Inferior parietal cortex (tissue), 1 donor: Measurements from ENCODE around the gene GJB2.
"Not testable (repeated sequence)": the region's sequence is repeated elsewhere in the genome, so short reads cannot be mapped to it uniquely, and the experiment has no call there.

Experiments
- DNase-seq: peaks from one replicate; pipeline ENCODE4 v3.0.0-alpha.2; 2016; ENCODE audit errors: extremely low spot score

GJB2 gene

DNA sequence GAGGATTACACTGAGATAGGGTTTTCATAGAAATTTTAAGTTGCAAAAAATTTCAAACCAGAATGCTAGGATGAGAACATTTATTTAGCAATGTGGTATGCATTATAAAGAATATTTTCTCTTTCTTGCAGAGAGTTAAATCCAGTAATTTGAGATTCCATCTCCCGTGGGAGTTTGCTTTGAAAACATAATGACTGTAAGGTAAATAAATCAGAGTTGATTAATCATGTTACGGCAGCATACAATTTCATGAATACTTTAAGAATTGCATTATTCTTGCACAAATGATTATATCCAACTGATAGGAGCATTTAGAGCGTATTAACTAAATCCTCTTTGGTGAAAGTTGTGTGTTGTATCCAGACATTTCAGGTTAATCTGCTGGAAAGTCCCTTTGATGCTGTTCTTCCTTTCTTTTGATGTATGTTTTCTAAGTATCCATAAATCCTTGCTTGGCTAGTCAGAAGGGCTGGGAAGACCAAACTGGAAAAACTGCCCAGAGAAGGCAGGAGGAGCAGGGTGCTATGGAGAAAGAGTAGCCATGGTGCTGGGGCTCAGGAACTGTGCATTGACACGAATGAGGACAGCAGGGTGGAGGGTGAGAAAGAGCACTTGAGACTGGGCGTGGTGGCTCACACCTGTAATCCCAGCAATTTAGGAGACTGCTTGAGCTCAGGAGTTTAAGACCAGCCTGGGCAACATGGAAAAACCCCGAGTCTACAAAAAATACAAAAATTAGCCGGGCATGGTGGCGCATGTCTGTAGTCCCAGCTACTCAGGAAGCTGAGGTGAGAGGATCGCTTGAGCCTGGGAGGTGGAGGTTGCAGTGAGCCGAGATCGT lies 27.1 kb downstream of the GJB2 start:
- no peak for DNase-seq

DNA sequence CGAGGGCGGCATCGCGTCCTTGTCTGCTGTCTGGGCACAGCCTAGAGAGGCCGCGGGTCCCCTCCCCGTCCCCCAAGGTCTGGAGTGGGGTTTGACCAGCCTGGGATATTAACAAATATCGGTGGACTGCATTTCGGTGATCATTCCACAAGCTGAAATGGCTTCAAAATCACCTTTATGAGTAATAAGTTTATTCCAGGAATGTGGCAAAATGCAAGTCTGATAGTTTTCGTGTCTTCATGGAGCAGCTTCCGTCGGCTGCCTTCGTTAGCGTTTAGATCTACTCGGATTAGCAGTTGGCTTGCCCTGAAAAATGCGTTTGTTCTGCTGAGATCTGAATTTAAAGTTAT lies 30.8 kb downstream of the GJB2 start:
- DNase-seq, result no peak

DNA sequence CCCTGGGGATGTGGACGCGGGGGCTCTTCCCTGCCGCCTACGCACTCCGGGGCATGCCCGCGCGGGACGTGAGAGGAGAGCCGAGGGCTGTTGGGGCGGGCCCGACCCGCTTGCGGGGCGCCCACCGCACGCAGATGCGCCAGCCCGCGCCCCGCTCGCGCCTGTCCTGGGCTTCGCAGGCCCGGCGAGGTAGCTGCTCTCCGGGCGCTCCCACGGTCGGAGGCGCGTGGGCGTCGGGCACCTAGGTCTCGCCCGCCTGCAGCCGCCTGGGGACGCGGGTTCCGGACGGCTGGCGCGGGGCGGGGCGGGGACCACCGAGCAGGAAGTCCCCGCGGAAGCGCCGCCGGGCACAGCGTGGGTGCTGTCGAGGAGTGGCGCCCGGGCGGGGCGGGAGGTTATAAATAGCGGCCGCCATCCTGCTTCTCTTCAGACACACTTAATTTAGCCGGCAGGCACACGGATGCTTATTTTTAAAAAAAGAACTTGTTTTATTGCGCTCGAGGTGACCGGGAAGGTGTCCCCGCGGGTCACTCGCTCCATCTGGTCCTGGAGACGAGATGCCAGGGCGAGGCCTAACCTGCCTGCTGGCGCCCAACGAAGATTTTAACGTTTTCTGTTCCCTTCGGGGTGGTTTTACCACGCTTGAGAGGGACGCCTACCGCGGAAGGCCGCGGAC lies 31.3 kb downstream of the GJB2 start:
- no peak for DNase-seq

DNA sequence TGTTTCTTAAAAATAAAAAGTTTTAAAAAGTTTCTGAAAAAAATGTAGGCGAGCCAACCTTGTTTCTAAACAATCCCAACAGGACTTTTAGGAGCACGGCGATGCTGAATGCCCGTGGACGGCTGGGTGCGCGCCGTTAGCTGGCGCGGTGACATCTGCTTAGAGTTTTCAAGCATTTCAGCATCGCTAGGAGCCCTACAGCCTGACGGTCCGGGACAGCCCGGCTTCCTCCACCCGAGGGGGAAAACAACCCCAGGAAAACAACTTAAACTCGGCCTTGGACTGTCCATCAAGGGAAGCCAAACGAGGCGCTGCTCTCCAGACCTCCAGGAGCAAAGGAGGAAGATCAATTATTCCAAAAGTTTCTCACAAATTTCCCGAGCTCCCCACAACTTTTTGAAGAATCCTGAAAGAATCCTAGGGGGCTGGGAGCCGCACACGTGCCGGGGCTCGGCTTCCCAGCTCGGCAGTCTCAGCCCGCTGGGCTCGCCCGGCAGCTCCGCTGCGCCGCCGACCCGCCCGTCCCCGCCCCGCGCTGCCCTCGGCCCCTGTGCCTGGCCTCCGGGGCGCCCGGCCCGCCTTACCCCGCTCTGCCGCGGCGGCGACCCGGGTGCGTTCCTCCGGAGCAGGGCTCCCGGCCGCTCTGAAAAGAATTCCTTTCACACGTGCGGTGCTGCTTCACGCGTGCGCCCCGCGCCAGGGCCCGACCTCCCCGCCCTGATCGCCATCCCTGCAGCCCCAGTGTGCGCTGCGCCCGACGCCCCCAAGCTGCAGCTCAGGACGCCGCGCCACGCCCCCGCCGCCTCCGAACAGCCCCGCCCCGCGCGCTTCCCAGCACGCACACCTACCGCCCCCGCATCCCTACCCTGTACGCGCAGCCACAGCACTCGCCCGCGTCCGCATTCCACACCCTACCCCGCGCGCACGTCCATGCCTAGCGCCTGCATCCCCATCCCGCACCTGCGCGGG lies 32.1 kb downstream of the GJB2 start, which contains the start of gene GJA3:
TSS of gene GJA3 (minus strand) at position 747 of the 969 bp plus-strand sequence. CDS start 17,764 bp downstream, outside the sequence.
- no peak for DNase-seq

DNA sequence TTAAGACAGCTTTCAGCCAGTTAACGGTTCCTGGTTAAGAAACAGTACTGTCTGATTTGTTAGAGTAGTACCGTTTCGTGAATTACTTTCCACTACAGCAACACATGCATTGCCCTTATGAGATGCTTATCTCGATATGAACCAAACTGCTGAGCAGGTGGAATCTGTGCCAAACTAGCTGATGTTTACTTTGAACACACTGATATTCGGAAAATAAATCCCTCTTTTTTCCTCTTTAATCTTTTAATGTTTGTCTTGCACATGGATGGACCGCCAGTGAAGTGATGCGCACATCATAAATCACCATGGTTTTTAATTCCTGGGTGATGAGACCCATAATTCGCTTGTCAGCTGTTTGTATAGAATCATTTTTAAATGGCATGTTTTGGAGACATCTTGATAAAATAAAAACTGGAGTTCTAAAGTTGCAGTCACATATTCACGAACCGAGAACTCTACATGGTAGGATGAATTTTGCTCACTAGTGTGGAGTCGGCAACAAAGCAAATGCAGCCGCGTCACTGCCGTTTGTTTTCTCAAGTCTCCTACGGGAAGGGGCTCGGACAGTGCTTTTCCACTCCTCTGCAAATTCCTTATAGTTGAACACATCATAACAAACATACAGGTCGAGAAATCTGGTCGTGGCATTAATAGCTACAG lies 33.0 kb downstream of the GJB2 start:
- DNase-seq, result no peak

DNA sequence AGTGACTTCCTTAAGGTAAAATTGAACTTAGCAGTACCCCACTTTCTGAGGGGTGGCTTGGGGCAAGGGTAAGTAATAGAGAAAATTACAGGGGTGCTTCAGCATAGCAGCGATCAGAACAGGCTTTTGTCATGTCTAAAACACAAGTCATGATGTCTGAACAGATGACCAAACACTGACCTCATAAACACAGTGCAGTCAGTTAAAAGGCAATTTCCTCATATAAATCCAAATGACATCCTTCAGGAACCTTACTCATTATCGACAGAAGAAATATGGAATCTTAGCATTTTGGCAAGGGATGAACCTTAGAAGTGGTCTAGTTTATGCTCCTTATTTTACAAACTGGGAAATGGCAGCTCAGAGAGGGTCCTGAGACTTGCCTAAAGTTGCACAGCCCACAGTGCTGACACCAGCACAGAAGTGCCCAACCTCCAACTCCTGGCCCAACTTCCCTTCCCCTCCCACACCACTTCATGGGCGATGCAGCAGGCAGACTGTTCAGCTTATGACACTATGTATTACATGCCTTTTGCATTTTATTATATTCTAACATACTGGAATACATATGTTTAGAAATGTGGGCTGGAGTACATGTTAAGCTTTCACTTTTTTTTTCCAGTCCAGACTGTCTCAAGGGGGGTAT lies 35.5 kb downstream of the GJB2 start:
- DNase-seq, result no peak

DNA sequence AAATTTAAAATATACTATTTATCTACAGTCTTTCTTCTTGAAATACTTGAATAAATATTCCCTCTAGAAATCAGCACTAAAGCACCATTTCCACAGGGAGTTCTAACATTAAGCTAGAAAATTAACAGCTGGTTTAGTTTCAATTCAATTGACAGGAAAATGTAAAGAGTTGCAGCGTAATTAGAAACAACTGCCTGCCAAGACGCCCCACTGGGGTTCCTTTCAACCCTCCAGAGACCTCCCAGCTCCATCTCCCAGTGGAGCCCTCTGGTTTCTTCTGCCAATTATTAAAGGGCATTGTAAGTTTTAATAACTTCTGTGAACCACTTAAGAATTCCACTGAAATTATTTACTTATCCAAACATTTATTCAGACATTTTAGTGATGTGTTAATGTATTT lies 36.0 kb downstream of the GJB2 start:
- DNase-seq, result no peak

DNA sequence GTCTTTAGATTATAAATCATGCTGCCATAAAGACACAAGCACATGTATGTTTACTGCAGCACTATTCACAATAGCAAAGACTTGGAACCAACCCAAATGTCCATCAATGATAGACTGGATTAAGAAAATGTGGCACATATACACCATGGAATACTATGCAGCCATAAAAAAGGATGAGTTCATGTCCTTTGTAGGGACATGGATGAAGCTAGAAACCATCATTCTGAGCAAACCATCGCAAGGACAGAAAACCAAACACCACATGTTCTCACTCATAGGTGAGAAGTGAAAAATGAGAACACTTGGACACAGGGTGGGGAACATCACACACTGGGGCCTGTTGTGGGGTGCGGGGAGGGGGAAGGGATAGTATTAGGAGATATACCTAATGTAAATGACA lies 39.4 kb downstream of the GJB2 start:
- DNase-seq, result not testable (repeated sequence)

DNA sequence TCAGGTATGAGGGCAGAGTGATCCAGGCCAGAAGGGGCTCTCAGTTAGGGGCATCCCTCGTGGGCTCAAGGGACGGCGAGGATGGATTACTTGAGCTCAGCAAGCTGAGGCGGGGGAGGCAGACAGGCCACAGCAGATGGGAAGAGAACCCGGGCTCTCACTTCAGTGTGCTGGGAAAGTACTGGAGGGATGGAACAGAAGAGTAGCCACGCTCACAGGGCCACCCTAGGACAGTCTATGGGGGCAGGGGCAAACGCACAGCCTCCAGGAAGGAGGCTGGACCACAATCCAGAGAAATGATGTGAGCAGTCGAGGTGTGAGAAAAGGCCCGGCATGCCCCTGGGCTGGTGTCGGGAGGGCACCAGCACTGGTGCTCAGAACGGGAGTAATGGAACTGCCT lies 41.1 kb downstream of the GJB2 start:
- no peak for DNase-seq

DNA sequence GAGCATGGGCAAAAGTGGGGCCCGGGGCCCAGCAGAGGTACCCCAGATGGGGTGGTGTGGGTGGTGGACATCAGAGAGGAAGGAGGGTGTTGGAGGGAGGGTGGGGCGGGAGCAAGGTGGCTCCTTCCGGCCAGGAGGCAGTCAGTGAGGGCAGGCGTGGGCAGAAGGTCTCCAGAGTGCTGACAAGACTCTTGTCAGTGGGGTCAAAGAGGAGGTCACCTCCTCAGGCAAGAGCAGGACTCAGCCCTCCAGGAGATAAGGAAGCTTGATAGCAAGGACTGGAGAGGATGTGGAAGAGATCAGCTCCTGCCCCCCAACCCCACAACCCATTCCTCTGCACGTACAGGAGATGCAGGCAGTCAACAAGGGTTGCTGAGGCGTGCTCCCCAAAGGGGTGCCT lies 41.7 kb downstream of the GJB2 start:
- no peak for DNase-seq

DNA sequence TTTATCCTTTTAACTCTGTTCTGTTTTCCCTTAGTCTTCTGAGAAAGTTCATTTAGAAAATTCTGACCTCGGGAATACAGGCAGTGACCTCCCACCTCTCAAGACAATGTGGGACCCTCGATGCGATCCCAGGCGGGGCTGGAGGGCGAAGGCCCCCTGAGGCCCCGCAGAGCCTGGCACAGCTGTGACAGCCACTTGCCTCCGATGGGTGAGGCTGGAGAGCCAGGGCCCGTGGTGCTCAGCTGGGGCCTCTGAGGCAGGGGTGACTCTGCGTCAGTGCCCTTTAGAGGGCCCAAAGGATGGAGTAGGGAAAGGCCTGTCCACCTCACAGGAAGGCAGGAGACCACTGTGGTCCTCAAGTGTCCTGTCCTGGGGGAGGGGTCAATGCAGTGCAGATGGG lies 42.2 kb downstream of the GJB2 start:
- no peak for DNase-seq

DNA sequence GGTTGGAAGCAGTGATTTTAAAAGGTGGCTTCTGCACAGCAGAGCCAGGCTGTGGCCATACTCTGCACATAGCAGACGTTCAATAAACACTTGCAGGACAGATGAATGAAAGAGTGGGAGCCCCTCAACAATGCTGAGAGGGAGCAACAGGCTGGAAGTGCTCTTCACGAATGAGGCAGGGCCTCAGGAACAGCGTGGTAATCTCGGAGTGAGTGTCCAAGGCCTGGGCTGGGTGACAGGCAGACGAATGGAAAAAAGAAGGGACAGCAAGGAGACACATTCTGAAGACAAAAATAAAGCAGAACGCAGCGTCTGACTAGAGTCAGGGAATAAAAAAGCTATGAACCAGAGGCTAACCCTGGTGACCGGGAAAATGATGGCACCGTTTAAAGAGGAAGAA lies 43.0 kb downstream of the GJB2 start:
- no peak for DNase-seq

DNA sequence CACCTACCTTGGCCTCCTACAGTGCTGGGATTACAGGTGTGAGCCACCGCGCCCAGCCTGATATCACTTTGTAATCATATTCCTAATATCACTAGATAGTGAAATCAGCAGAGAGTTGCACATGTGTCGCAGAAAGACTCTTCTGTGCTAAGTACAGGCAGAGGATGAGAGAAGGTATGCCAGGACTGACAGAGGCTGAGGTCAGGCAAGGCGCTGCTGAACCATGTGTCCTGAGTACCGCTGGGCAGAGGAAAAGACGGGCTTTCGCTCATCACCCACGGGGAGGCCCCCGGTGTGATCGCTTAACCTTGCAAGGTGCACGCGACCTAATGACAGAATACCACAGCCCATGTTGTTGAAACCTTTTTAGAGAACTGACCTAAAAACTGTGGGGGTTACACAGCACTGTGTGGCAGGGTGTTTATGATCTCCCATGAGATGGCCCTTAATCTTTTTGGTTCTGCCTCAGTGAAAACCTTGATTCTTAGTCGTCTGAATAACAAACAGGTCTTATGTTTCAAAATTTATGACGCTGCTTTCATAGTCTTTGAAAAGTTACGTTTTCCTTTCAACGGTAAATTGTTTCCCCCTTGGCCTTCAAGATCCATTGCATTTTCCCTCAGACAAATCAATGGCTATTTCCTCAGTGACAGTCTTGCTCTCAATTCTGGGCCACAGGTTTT lies 44.1 kb downstream of the GJB2 start:
- DNase-seq, result no peak

DNA sequence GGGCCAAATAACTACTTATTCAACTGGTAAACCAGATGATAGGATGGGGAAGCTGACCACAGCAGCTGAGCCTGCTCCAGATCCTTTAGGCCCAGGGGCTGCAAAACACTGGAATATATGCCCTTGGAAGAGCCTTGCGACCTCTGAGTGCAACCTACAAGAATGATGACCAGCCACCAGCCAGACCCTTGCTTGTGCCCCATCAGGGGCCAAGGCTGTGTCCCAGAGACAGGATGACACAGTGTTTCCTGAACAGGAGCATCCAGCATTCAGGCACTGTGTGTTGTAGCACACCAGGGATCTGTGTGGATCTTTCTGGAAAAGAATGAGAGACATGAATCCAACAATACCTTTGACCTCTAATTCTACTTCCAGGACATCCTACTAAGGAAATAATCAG lies 46.4 kb downstream of the GJB2 start:
- no peak for DNase-seq

DNA sequence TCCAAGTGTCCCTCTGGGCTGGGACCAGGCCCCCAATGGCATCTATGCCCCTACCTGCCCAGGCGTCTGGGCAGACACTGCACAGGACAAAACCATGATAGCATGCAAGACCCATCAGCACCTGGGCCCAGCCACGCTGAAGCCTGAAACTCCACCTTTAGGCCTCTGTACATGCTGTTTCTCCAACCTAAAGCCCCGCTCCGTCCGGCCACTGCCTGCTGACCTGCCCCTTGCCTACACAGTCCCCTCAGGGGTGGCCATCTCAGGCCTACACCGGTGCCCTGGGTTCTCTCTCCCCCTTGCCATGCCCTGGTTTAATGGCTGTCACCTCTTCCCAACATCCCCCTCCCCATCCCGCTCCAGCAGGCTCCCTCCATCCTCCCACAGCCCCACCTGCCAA lies 47.2 kb downstream of the GJB2 start:
- DNase-seq, result no peak

DNA sequence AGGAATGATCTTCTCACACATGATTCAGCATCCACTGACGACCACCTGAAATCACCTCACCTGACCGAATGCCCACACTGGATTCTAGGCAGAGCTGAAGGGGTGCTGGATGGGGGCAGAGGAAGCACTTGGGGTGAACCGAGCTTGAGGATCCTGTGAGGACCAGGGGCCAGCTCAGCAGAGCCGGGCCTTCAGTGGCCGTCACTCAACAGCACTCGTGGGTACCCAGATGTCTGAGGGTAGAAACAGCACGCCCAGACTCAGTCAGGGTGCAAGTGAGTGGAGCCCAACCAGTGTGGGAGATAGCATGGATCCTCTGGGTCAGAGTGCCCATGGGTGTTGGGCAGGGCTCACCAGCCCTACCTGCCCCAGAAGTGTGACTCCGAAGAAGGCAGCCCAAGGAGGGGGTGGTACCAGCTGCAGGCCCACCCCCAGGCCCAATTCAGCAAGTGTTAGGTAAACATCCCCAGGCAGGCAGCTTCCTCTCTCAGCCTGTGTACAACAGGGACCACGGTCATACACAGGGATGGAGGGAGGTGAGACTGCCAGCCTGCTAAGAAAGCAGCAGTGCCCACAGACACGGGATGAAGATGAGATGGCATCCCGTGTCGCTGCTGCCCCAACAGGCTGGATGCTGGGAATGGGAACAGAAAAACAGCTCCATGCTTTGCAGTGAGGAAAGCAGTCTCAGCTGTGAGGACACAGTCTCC lies 48.4 kb downstream of the GJB2 start:
- no peak for DNase-seq

DNA sequence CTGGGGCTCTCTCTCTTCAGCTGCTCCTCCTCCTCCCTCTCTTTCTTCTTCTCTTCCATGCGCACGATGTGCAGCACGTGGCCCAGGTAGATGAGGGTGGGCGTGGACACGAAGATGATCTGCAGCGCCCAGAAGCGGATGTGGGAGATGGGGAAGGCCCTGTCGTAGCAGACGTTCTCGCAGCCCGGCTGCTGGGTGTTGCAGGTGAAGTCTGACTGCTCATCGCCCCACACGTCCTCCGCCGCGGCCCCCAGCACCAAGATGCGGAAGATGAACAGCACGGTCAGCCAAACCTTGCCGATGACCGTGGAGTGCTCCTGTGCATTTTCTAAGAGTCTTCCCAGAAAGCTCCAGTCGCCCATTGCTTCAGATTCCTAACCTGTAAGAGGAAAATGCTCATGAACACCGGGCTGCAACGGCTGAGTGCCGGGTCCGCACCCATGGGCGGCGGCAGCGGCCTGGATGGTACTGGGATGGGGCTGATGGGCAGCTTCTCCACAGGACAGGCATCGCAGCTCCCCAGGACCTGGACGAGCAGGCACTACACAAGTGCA lies 49.7 kb downstream of the GJB2 start:
- no peak for DNase-seq

DNA sequence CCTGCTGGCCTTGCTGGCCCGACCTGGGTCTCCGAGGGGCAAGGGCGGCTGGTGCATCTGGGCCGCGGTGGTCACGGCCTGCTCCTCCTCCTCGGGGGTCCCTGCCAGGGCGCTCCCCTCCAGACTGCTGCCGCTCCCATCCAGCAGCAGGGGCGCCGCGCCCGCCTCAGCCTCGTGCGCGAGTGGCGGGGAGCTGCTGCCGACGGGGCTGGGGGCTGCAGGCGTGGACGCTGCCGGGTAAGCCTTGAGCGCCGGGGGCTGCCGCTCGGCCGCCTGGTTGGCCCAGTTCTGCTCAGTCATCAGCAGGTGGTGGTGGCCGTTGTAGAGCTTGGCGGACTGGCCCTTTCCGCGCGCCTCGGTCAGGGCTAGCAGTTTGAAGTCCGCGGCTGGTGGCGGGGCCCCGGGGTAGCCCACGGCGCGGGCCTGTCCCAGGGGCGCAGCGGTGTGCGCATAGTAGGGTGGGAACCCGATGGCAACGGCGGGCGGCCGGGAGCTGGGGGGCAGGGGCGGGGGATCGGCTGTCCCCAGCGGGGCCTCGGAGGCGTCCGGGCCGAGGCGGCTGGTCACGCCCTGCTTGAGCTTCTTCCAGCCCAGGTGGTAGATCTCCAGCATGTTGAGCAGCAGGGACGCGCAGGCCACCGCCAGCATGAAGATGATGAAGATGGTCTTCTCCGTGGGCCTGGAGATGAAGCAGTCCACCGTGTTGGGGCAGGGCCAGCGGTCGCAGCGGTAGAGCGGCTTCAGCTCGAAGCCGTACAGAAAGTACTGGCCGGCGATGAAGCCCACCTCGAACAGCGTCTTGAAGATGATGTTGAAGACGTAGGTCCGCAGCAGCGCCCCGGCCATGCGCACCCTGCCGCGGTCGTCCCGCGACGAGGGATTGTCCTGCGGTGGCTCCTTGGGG lies 50.5 kb downstream of the GJB2 start:
- no peak for DNase-seq
